SK-N-SH treated with all-trans-retinoic acid at 6 μM for 48 hours (cell line): ENCODE results near the gene PIK3R5.

Experiments used
- ISL1 ChIP-seq: fragments of 250-450 bp; sonication (Bioruptor Pico); IDR thresholded peaks from 2 replicates; pipeline ENCODE4 v2.1.2; 2022; ENCODE audit warnings: mild to moderate bottlenecking, moderate library complexity
- PATZ1 ChIP-seq: fragments of 250-450 bp; sonication (Bioruptor Pico); IDR thresholded peaks from 2 replicates; pipeline ENCODE4 v1.8.0; 2020; ENCODE audit warnings: mild to moderate bottlenecking, moderate library complexity, borderline replicate concordance
- PPARA ChIP-seq: fragments of 250-450 bp; sonication (Bioruptor Pico); IDR thresholded peaks from 2 replicates; pipeline ENCODE4 v1.5.0; 2020; ENCODE audit warnings: mild to moderate bottlenecking, borderline replicate concordance
- RARB ChIP-seq: fragments of 250-450 bp; sonication (Bioruptor Pico); IDR thresholded peaks from 2 replicates; pipeline ENCODE4 v1.8.0; 2021; ENCODE audit warnings: mild to moderate bottlenecking, moderate library complexity
- TOX ChIP-seq: fragments of 250-450 bp; sonication (Bioruptor Pico); IDR thresholded peaks from 2 replicates; pipeline ENCODE4 v1.8.0; 2021; ENCODE audit warnings: mild to moderate bottlenecking, moderate library complexity, borderline replicate concordance
- ZC3H10 ChIP-seq: fragments of 250-450 bp; sonication (Bioruptor Pico); IDR thresholded peaks from 2 replicates; pipeline ENCODE4 v1.5.1; 2021; ENCODE audit warnings: mild to moderate bottlenecking, moderate library complexity
- ZFP3 ChIP-seq: fragments of 250-450 bp; sonication (Bioruptor Pico); IDR thresholded peaks from 2 replicates; pipeline ENCODE4 v1.5.0; 2020; ENCODE audit warnings: mild to moderate bottlenecking, moderate library complexity
- ZNF70 ChIP-seq: fragments of 450-650 bp; formaldehyde crosslinking; IDR thresholded peaks from 2 replicates; pipeline ENCODE4 v1.5.0; 2020; ENCODE audit warnings: mild to moderate bottlenecking, moderate library complexity
- ZNF8 ChIP-seq: fragments of 450-650 bp; formaldehyde crosslinking; IDR thresholded peaks from 2 replicates; pipeline ENCODE4 v1.5.0; 2020; ENCODE audit warnings: mild to moderate bottlenecking, moderate library complexity

- no peak for TF ChIP-seq TOX (CRISPR knock-in tag)
- no peak for TF ChIP-seq ZFP3 (CRISPR knock-in tag)
- TF ChIP-seq ISL1 (CRISPR knock-in tag): no peak
- TF ChIP-seq PATZ1 (CRISPR knock-in tag): no peak
- no peak for TF ChIP-seq PPARA (CRISPR knock-in tag)
- no peak for TF ChIP-seq ZNF8 (CRISPR knock-in tag)
- no peak for TF ChIP-seq ZNF70 (CRISPR knock-in tag)
- TF ChIP-seq ZC3H10 (CRISPR knock-in tag): no peak
- TF ChIP-seq RARB (CRISPR knock-in tag): no peak
Measured at GRCh38 chr17:8981443-8981842, 15.9 kb upstream of the PIK3R5 start.
